Prostate gland (tissue), 2 donors: Measurements from ENCODE around the gene BPIFB6.

ENCODE experiments used
- POLR2A ChIP-seq: fragments of 450-650 bp; IDR thresholded peaks from one replicate; pipeline ENCODE4 v1.6.1; 2016; ENCODE audit warnings: antibody characterized with exemption, mild to moderate bottlenecking
- TF ChIP-seq, protein P1 (sequence below), 4 experiments: fragments of 200-600 bp in 2 of 4; fragments of 450-650 bp in 2 of 4; sonication (generic) in 2 of 4; IDR thresholded peaks; 1 replicate in 3 of 4; 2 replicates in 1 of 4; pipeline ENCODE4 v1.5.1; 2016 to 2019; ENCODE audit warnings: antibody characterized with exemption in 4 of 4, mild to moderate bottlenecking in 2 of 4, moderate library complexity in 2 of 4

DNA sequence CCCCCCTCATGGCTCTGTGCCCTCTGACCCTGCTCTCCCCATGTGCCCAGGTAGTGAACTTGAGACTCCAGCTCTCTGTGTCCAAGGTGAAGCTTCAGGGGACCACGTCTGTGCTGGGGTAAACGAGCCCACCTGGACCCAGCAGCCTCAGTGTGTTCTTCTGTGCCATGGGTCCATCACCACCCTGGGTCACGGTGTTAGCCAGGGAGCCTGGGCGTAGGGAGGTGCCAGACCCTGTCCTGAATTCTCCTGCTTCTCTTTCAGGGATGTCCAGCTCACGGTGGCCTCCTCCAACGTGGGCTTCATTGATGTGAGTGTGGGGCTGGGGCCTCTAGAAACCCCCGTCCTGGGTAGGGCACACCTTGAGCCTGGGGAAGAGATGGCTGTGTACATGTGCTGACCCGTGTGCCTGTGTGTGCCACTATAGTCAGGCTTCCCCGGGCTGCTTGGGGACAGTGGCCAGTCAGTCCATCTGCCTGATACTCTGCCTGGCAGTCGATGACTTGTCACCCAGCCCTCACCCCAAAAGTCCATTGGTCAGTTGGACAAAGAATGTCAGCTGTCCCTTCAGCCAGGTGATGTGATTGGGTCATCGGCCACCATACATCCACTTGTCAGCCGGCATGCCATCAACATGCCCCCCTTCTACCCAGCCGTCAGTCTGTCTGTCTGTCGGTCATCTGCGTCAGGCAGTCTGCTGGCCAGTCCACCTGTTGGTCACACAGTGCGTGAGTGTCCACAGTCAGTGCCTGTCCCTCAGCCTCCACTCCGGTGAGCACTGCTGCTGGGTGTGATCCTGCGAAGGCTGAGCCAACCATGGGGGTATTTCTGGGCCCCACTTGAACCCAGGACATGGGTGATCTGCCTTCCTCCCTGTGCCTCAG lies 10.9 kb upstream of the BPIFB6 start:
- no peak for TF ChIP-seq POLR2A
- TF ChIP-seq, protein P1, sequence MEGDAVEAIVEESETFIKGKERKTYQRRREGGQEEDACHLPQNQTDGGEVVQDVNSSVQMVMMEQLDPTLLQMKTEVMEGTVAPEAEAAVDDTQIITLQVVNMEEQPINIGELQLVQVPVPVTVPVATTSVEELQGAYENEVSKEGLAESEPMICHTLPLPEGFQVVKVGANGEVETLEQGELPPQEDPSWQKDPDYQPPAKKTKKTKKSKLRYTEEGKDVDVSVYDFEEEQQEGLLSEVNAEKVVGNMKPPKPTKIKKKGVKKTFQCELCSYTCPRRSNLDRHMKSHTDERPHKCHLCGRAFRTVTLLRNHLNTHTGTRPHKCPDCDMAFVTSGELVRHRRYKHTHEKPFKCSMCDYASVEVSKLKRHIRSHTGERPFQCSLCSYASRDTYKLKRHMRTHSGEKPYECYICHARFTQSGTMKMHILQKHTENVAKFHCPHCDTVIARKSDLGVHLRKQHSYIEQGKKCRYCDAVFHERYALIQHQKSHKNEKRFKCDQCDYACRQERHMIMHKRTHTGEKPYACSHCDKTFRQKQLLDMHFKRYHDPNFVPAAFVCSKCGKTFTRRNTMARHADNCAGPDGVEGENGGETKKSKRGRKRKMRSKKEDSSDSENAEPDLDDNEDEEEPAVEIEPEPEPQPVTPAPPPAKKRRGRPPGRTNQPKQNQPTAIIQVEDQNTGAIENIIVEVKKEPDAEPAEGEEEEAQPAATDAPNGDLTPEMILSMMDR (IDR thresholded peaks at IDR 0.05): no peak
